PC-9 (cell line): Measurements from ENCODE around the gene PLEKHA6. TPM values are rescaled to one million over a fixed set of nuclear protein-coding genes. Genes with fewer than 3 reads are reported as not detected.

Experiments used
- BruUV-seq: library from RNA; stranded (reverse); fragments of 400-500 nt; replicated peaks from 2 replicates; lab custom pipeline; 2021; lab: Mats Ljungman, UMichigan
- CTCF ChIA-PET: fragments of 300-600 bp; sonication (Branson Sonifier 250); formaldehyde crosslinking; loops from one replicate; lab custom pipeline; 2022; ENCODE audit warnings: antibody characterized with exemption; lab: Charles Lee
- POLR2A ChIA-PET: fragments of 300-600 bp; sonication (Branson Sonifier 250); formaldehyde crosslinking; loops from one replicate; lab custom pipeline; 2022; ENCODE audit warnings: antibody characterized with exemption; ENCODE audit not compliant: unreplicated experiment; lab: Charles Lee
- DNase-seq, 2 experiments: peaks; one replicate each; pipeline versions ENCODE4 v3.0.0 to v3.0.0-alpha.2; 2015 to 2022; ENCODE audit warnings: mixed read lengths in 1 of 2
- H2AFZ ChIP-seq: fragments of 200-600 bp; sonication (generic); 2 replicates; pipeline ENCODE4 v1.8.1; 2017; ENCODE audit warnings: antibody characterized with exemption
- H3F3A ChIP-seq: fragments of 200-600 bp; sonication (generic); 2 replicates; pipeline ENCODE4 v1.8.1; 2017; ENCODE audit warnings: antibody characterized with exemption, mild to moderate bottlenecking, low read depth; ENCODE audit not compliant: insufficient read depth
- H3K27ac ChIP-seq: fragments of 200-600 bp; sonication (generic); 2 replicates; pipeline ENCODE4 v1.6.1; 2016; ENCODE audit warnings: mixed run types
- H3K27me3 ChIP-seq: fragments of 200-600 bp; sonication (generic); 2 replicates; pipeline ENCODE4 v1.6.1; 2016; ENCODE audit warnings: low read depth, mixed run types; ENCODE audit not compliant: insufficient read depth
- H3K36me3 ChIP-seq: fragments of 200-600 bp; sonication (generic); 2 replicates; pipeline ENCODE4 v1.6.1; 2016; ENCODE audit warnings: low read depth, mixed run types
- H3K4me1 ChIP-seq: fragments of 200-600 bp; sonication (generic); replicated peaks from 2 replicates; pipeline ENCODE4 v1.6.1; 2016; ENCODE audit warnings: mixed run types; ENCODE audit not compliant: insufficient read depth
- H3K4me2 ChIP-seq: fragments of 200-600 bp; sonication (generic); 2 replicates; pipeline ENCODE4 v1.6.1; 2017; ENCODE audit warnings: mixed run types
- H3K4me3 ChIP-seq: fragments of 200-600 bp; sonication (generic); 2 replicates; pipeline ENCODE4 v1.6.1; 2016; ENCODE audit warnings: mixed run types
- H3K79me2 ChIP-seq: fragments of 200-600 bp; sonication (generic); 2 replicates; pipeline ENCODE4 v1.6.1; 2017; ENCODE audit warnings: low read depth, mixed run types
- H3K9me2 ChIP-seq: fragments of 200-600 bp; sonication (generic); 2 replicates; pipeline ENCODE4 v1.8.1; 2017; ENCODE audit warnings: mild to moderate bottlenecking; ENCODE audit not compliant: insufficient read depth
- H3K9me3 ChIP-seq: fragments of 200-600 bp; sonication (generic); 2 replicates; pipeline ENCODE4 v1.8.1; 2016; ENCODE audit warnings: low read depth; ENCODE audit not compliant: insufficient read depth
- H4K20me1 ChIP-seq: fragments of 200-600 bp; sonication (generic); 2 replicates; pipeline ENCODE4 v1.8.1; 2017; ENCODE audit not compliant: insufficient read depth
- EZH2 ChIP-seq: fragments of 200-600 bp; sonication (generic); IDR thresholded peaks from 2 replicates; pipeline ENCODE4 v1.8.0; 2017; ENCODE audit warnings: antibody characterized with exemption, low read depth
- intact Hi-C: fragments of 100-400 bp; cut with micrococcal nuclease; formaldehyde crosslinking; loops from one replicate; pipeline ENCODE4 v1.10.0; 2022; ENCODE audit not compliant: unreplicated experiment
- total RNA-seq: library from RNA; stranded (reverse); gene quantifications from 2 replicates; pipeline ENCODE4 v1.2.3, GENCODE V29; 2021
- TF ChIP-seq, protein P1 (sequence below): fragments of 200-600 bp; sonication (generic); conservative IDR thresholded peaks from 2 replicates; pipeline ENCODE4 v1.6.1; 2017; ENCODE audit warnings: mixed run types, antibody characterized with exemption, mild to moderate bottlenecking, moderate library complexity

PLEKHA6 gene
- total RNA-seq, 1 experiment from 2014 or later = 52.0 TPM

DNA sequence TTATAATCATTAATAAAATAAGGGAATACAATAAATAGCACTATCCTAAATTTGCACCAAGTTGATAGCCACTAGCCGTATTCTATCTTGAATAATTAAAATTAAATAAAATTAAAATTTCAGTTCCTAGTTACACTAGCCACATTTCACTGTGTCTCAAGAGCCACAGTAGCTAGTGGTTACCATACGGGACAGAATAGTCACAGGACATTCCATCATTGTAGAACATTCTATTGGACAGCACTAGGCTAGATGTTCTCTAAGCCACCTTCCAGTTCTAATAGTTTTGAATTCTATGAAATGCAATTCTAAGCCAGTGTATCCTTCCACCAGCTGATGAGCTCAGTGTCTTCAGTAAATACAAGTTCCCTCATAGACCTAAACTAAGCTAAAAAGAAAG is 74.8 kb downstream of the PLEKHA6 start:
- H3K9me2 ChIP-seq = no peaks in the 10 kb centered on the region
- POLR2A ChIA-PET = no interaction called here
- H3K27ac ChIP-seq = no peak overlapping the region
- H3K4me2 ChIP-seq = peak overlapping the region; percentile 82; the same call in 1 of the 2 replicates
- BruUV-seq = no TSS peak
- H3K9me3 ChIP-seq = no peaks in the 10 kb centered on the region
- intact Hi-C loops = loop anchor here (5.0 kb wide), 3 partner anchors 37 to 77 kb away; partner anchors contain the start of gene GOLT1A
- peaks cover 31% of the 10 kb centered on the region; the same call in 1 of the 2 replicates for H3F3A ChIP-seq
- H3K4me3 ChIP-seq = no peak overlapping the region
- H3K79me2 ChIP-seq = peaks cover 91% of the 10 kb centered on the region
- CTCF ChIA-PET = interaction anchor here (0.7 kb wide), 1 partner anchor 176 kb away, joined by 3 read pairs; no protein-coding TSS in a partner anchor
- no peak for DNase-seq
- H3K27me3 ChIP-seq = no peaks in the 10 kb centered on the region
- peaks cover 16% of the 10 kb centered on the region for H4K20me1 ChIP-seq
- no peak for TF ChIP-seq EZH2
- TF ChIP-seq, protein P1, sequence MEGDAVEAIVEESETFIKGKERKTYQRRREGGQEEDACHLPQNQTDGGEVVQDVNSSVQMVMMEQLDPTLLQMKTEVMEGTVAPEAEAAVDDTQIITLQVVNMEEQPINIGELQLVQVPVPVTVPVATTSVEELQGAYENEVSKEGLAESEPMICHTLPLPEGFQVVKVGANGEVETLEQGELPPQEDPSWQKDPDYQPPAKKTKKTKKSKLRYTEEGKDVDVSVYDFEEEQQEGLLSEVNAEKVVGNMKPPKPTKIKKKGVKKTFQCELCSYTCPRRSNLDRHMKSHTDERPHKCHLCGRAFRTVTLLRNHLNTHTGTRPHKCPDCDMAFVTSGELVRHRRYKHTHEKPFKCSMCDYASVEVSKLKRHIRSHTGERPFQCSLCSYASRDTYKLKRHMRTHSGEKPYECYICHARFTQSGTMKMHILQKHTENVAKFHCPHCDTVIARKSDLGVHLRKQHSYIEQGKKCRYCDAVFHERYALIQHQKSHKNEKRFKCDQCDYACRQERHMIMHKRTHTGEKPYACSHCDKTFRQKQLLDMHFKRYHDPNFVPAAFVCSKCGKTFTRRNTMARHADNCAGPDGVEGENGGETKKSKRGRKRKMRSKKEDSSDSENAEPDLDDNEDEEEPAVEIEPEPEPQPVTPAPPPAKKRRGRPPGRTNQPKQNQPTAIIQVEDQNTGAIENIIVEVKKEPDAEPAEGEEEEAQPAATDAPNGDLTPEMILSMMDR = no peak
- no peaks in the 10 kb centered on the region for H3K36me3 ChIP-seq
- H3K4me1 ChIP-seq = peaks cover 46% of the 10 kb centered on the region
- no peak overlapping the region for H2AFZ ChIP-seq

DNA sequence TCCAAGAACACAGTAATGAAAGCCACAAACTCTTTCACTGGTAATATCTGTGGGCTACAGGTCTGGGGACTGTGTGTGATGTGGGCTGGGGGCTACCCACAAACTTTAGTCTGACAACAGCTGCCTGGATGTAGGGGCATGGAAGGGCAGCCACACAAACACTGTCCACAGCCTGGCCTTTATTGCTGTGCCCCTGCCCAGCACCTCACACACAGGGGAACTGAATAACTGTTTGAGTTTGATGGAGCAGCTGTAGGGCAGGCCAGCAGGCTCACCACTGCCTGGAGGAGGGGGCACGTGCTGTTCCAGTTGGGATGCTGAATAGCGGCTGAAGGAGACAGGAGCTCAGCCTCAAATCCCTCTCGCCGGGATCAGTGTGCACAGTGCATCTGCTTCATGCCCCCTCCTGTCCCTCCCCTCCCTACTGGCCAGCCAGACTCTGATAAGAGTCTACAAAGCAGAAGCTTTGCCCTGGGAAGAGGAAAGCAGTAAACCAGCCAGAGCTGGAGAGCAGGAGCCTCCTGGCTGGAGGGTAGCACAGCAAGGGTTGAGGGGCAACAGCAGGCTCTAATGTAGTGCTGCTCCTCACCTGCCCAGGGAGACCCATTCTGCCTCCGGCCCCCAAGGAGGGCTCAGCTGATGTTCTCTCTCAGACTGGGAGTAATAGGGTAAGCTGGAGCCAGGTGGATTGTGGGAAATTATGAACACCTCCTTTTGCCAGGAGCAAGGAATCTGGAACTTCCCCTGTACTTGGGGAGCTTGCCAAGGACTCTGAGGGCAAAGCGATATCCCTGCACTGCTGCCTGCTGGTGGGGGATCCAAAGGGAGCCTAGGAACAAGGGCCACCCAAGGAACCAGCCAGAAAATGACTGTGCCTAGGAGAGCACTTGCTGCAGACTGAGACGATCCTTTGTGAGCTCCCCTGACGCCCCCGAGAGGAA is 75.7 kb downstream of the PLEKHA6 start:
- no peak overlapping the region for H3K4me2 ChIP-seq
- H3K36me3 ChIP-seq = no peaks in the 10 kb centered on the region
- intact Hi-C loops = no loop called here
- no peaks in the 10 kb centered on the region for H3K9me3 ChIP-seq
- H3K79me2 ChIP-seq = peaks cover 91% of the 10 kb centered on the region
- peaks cover 16% of the 10 kb centered on the region for H4K20me1 ChIP-seq
- TF ChIP-seq, protein P1 = no peak
- no peak for TF ChIP-seq EZH2
- no TSS peak for BruUV-seq
- no peak overlapping the region for H3K27ac ChIP-seq
- peaks cover 28% of the 10 kb centered on the region; the same call in 1 of the 2 replicates for H3F3A ChIP-seq
- no peaks in the 10 kb centered on the region for H3K9me2 ChIP-seq
- no peak overlapping the region for H2AFZ ChIP-seq
- POLR2A ChIA-PET = no interaction called here
- no peaks in the 10 kb centered on the region for H3K27me3 ChIP-seq
- CTCF ChIA-PET = interaction anchor here (0.6 kb wide), 1 partner anchor 49 kb away, joined by 8 read pairs; no protein-coding TSS in a partner anchor
- no peak overlapping the region for H3K4me3 ChIP-seq
- no peak for DNase-seq
- H3K4me1 ChIP-seq = peaks cover 37% of the 10 kb centered on the region

DNA sequence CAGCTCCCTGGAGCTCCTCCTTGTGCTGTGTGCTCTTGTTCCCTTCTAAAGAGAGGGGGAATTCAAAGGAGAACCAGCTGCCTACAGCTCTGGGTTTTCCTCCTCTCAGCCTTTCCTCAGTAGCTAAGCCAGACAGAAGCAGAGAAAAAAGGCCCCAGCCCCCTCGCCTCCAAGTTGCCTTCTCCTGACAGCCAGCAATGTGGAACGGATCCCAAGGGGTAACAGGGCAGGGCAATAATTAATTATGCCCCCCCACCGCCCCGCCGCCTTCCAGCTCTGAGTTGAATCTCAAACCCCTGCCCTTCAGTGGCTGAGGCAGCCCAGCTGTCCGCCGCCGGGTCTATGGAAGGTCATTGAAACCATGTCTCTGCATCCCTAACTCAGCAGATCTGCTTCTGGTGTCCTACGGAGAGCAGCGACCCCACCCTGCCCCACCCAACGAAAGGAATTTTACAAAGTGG is 76.9 kb downstream of the PLEKHA6 start:
- no peak overlapping the region for H3K4me2 ChIP-seq
- H3K9me2 ChIP-seq = no peaks in the 10 kb centered on the region
- H4K20me1 ChIP-seq = peaks cover 20% of the 10 kb centered on the region
- peaks cover 92% of the 10 kb centered on the region for H3K79me2 ChIP-seq
- intact Hi-C loops = no loop called here
- no peaks in the 10 kb centered on the region for H3K27me3 ChIP-seq
- ChIA-PET POLR2A (interaction anchor here (0.6 to 0.7 kb wide), 3 partner anchors 56 to 196 kb away, joined by 3 to 6 read pairs (median 4); no protein-coding TSS in a partner anchor), CTCF (interaction anchor here (0.6 kb wide), 1 partner anchor 410 kb away, joined by 3 read pairs; no protein-coding TSS in a partner anchor)
- BruUV-seq = no TSS peak
- H3K4me3 ChIP-seq = no peak overlapping the region
- peaks cover 4% of the 10 kb centered on the region; the same call in 1 of the 2 replicates for H3K36me3 ChIP-seq
- no peak for DNase-seq
- peaks cover 26% of the 10 kb centered on the region for H3K4me1 ChIP-seq
- peaks cover 18% of the 10 kb centered on the region; the same call in 1 of the 2 replicates for H3F3A ChIP-seq
- no peak overlapping the region for H2AFZ ChIP-seq
- TF ChIP-seq EZH2 = no peak
- TF ChIP-seq, protein P1 = no peak
- no peak overlapping the region for H3K27ac ChIP-seq
- H3K9me3 ChIP-seq = no peaks in the 10 kb centered on the region
